ENCODE results near the gene NDUFAF4. TPM values are rescaled to one million over a fixed set of nuclear protein-coding genes. Genes with fewer than 3 reads are reported as not detected.

Gene NDUFAF4
- total RNA-seq, 2 donors from 2014 or later = 35.3 to 48.2 TPM

DNA sequence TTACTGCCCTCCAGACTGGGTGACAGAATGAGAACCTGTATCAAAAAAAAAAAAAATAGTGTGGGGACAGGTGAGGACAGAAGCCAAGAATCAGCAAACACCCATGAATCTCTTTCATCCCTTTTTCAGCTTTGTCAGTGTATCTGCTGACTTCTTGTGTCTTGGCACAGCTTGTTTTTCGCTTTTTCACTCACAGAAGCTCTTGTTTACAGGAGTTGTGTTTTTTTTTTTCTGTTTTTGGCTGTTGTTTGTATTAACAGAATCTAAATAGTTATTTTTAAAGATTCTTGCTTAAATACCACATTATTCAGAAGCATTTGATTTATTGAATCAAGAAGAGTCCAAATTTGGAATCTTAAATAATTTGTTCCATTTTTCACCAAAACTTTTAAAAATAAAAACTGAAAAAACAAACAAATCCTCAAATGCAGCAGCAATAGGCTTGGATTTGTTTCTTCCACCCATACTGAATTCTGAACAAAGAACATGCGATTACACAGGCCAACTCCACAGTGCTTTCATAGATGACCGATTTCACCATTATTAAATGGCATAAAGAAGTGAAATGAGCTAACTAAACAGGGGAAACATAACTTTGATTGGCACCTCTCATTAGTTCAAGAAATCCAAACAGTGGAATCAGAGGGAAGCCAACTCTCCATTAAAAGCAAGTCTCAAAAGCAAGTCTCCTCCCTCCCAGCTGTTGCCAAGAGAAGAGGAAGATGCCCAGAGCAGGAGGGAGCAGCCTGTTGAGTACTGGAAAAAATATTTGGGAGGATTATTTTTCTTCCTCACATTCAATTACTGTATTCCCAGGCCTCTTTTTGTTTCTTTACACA, 33.3 kb downstream of the NDUFAF4 start:
- intact Hi-C loops (cut with DNase I) = no loop called here
- H3K36me3 ChIP-seq = no peaks in the 10 kb centered on the region
- no peaks in the 10 kb centered on the region for H3K4me1 ChIP-seq
- no peaks in the 10 kb centered on the region for H3K9me3 ChIP-seq
- no peak overlapping the region for H3K9ac ChIP-seq (ENCODE audit: low read depth in 2 of 2, low read length in 2 of 2)
- no peak for DNase-seq
- no peaks in the 10 kb centered on the region for H3K27me3 ChIP-seq
- H3K4me3 ChIP-seq = no peak overlapping the region
- TF ChIP-seq, protein P1, sequence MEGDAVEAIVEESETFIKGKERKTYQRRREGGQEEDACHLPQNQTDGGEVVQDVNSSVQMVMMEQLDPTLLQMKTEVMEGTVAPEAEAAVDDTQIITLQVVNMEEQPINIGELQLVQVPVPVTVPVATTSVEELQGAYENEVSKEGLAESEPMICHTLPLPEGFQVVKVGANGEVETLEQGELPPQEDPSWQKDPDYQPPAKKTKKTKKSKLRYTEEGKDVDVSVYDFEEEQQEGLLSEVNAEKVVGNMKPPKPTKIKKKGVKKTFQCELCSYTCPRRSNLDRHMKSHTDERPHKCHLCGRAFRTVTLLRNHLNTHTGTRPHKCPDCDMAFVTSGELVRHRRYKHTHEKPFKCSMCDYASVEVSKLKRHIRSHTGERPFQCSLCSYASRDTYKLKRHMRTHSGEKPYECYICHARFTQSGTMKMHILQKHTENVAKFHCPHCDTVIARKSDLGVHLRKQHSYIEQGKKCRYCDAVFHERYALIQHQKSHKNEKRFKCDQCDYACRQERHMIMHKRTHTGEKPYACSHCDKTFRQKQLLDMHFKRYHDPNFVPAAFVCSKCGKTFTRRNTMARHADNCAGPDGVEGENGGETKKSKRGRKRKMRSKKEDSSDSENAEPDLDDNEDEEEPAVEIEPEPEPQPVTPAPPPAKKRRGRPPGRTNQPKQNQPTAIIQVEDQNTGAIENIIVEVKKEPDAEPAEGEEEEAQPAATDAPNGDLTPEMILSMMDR (IDR thresholded peaks at IDR 0.05) = no peak
- H3K27ac ChIP-seq = no peak overlapping the region

DNA sequence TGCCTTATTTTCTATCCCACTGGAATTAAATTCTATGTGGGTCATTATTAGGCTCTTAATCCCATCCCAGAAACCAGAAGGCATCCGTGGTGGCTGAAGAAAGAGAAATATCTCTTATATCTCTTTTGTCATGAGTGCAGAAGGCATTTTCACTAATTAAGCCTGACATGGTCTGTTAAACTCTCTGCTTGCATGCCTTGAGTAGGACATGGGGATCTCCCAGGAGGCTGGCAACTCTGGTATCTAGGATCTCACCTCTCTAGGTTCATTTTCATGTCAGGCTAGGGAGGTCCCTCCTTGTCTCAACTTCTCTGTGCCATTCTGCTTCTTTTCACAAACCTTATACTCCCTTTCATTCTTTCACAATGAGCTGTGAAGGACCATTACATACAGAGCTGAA, 35.1 kb downstream of the NDUFAF4 start:
- no peaks in the 10 kb centered on the region for H3K36me3 ChIP-seq
- intact Hi-C loops (cut with DNase I) = no loop called here
- no peaks in the 10 kb centered on the region for H3K9me3 ChIP-seq
- no peaks in the 10 kb centered on the region for H3K27me3 ChIP-seq
- no peak for DNase-seq
- H3K4me3 ChIP-seq = no peak overlapping the region
- H3K9ac ChIP-seq (ENCODE audit: low read depth in 2 of 2, low read length in 2 of 2) = no peak overlapping the region
- no peaks in the 10 kb centered on the region for H3K4me1 ChIP-seq
- H3K27ac ChIP-seq = no peak overlapping the region
- TF ChIP-seq, protein P1 (IDR thresholded peaks at IDR 0.05) = no peak

DNA sequence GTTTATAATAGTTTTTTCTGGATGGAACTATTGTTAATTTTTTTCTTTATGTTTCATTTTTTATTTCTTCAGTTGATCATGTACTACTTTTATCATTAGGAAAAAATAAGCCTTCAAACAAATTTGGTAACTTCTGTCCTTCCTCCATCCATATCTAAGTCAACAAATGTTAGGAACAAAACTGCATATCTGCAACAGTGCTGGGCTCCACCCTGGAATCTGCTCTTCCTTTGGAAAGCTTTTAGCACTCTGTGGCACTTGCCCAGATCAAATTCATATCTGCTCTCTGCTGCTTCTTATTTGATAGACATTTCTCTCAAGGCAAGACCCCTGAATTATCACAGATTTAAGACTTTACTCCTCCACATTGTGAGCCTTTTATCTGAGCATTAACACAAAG, 36.1 kb downstream of the NDUFAF4 start:
- intact Hi-C loops (cut with DNase I) = no loop called here
- no peak overlapping the region for H3K4me3 ChIP-seq
- TF ChIP-seq, protein P1 (IDR thresholded peaks at IDR 0.05) = no peak
- no peaks in the 10 kb centered on the region for H3K27me3 ChIP-seq
- H3K36me3 ChIP-seq = no peaks in the 10 kb centered on the region
- no peaks in the 10 kb centered on the region for H3K9me3 ChIP-seq
- H3K9ac ChIP-seq (ENCODE audit: low read depth in 2 of 2, low read length in 2 of 2) = no peak overlapping the region
- H3K27ac ChIP-seq = no peak overlapping the region
- no peaks in the 10 kb centered on the region for H3K4me1 ChIP-seq
- DNase-seq = no peak

DNA sequence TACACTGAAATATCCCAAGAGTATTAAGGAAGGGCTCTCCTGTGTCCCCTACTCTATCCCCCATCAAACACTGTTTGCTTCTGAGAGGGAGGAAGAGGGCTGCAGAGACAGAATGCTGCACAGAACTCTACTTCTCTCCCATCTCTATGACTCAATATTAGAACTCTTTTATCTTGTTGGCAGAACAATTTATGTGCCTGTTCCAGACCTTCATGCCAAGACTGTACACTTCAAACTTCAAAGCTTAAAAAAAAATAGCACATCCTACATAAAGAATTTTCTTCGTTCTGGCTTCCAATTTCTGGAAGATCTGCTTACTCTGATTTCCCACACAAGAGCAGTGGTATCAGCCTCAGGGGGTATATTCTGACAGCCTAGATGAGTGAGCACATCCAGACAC, 40.8 kb downstream of the NDUFAF4 start:
- H3K27ac ChIP-seq = no peak overlapping the region
- H3K36me3 ChIP-seq = no peaks in the 10 kb centered on the region
- no peaks in the 10 kb centered on the region for H3K9me3 ChIP-seq
- H3K9ac ChIP-seq (ENCODE audit: low read depth in 2 of 2, low read length in 2 of 2) = no peak overlapping the region
- intact Hi-C loops (cut with DNase I) = no loop called here
- no peaks in the 10 kb centered on the region for H3K4me1 ChIP-seq
- TF ChIP-seq, protein P1 (IDR thresholded peaks at IDR 0.05) = no peak
- no peaks in the 10 kb centered on the region for H3K27me3 ChIP-seq
- DNase-seq = no peak
- no peak overlapping the region for H3K4me3 ChIP-seq

DNA sequence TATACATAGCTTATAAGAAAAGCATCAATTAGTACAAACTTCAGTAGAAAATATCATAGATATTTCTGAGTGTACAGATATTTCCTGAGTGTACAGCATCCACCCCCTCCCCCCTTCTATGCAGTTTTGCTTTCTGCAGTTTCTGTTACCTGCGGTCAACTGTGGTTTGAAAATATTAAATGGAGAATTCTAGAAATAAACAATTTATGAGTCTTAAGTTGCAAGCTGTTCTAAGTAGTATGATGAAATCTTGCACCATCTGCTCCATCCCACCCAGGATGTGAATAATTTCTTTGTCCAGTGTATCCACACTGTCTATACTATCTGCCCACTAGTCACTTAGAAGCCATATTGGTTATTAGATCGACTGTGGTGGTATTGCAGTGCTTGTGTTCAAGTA, 44.6 kb downstream of the NDUFAF4 start:
- no peaks in the 10 kb centered on the region for H3K9me3 ChIP-seq
- TF ChIP-seq, protein P1 (IDR thresholded peaks at IDR 0.05) = no peak
- no peaks in the 10 kb centered on the region for H3K36me3 ChIP-seq
- no peak overlapping the region for H3K27ac ChIP-seq
- no peak overlapping the region for H3K4me3 ChIP-seq
- no peaks in the 10 kb centered on the region for H3K4me1 ChIP-seq
- no peak for DNase-seq
- H3K27me3 ChIP-seq = no peaks in the 10 kb centered on the region
- H3K9ac ChIP-seq (ENCODE audit: low read depth in 2 of 2, low read length in 2 of 2) = no peak overlapping the region
- intact Hi-C loops (cut with DNase I) = no loop called here

All from colonic mucosa (tissue), 4 donors.